SU-DHL-6 (cell line): Measurements from ENCODE around the gene CPVL.

Experiments
- H2AFZ ChIP-seq: fragments of 200-600 bp; sonication (generic); 2 replicates; pipeline ENCODE4 v1.6.1; 2014; ENCODE audit warnings: low read depth, mild to moderate bottlenecking, moderate library complexity, mixed read lengths, antibody characterized with exemption, low read length; ENCODE audit not compliant: severe bottlenecking
- H3F3A ChIP-seq: fragments of 200-600 bp; shearing (Covaris generic); 2 replicates; pipeline ENCODE4 v1.6.0; 2016; ENCODE audit warnings: antibody characterized with exemption, mild to moderate bottlenecking; ENCODE audit not compliant: insufficient read depth
- H3K27ac ChIP-seq: fragments of 200-600 bp; sonication (generic); 2 replicates; pipeline ENCODE4 v1.5.1; 2016; ENCODE audit warnings: low read depth, mild to moderate bottlenecking, low read length, moderate library complexity, mixed read lengths
- H3K27me3 ChIP-seq: fragments of 200-600 bp; sonication (generic), shearing (Covaris generic); 2 replicates; pipeline ENCODE4 v1.6.0; 2014; ENCODE audit warnings: mild to moderate bottlenecking, low read length
- H3K36me3 ChIP-seq: fragments of 200-600 bp; sonication (generic); 2 replicates; pipeline ENCODE4 v1.6.1; 2014; ENCODE audit warnings: mild to moderate bottlenecking, low read length, mixed read lengths
- H3K4me2 ChIP-seq: fragments of 300-600, 200-600 bp; shearing (Covaris generic), sonication (generic); 2 replicates; pipeline ENCODE4 v1.6.0; 2014; ENCODE audit warnings: low read length, low read depth, mild to moderate bottlenecking; ENCODE audit not compliant: poor library complexity, severe bottlenecking
- H3K4me3 ChIP-seq: fragments of 200-600 bp; sonication (generic); 2 replicates; pipeline ENCODE4 v1.5.1; 2014; ENCODE audit warnings: antibody characterized with exemption, low read length, mild to moderate bottlenecking, mixed read lengths; ENCODE audit not compliant: insufficient read depth, poor library complexity, severe bottlenecking
- H3K79me2 ChIP-seq: fragments of 200-600 bp; sonication (generic); 2 replicates; pipeline ENCODE4 v1.6.1; 2014; ENCODE audit warnings: mild to moderate bottlenecking, low read length, moderate library complexity; ENCODE audit not compliant: insufficient read depth
- H3K9ac ChIP-seq: fragments of 200-600 bp; sonication (generic); 2 replicates; pipeline ENCODE4 v1.7.0; 2014; ENCODE audit warnings: mild to moderate bottlenecking, low read length
- H3K9me2 ChIP-seq: fragments of 200-600 bp; sonication (generic); replicated peaks from 2 replicates; pipeline ENCODE4 v1.6.1; 2014; ENCODE audit warnings: low read length; ENCODE audit not compliant: insufficient read depth
- H3K9me3 ChIP-seq: fragments of 200-600 bp; sonication (generic); 2 replicates; pipeline ENCODE4 v1.6.1; 2014; ENCODE audit warnings: low read length, mixed read lengths; ENCODE audit not compliant: insufficient read depth
- H4K20me1 ChIP-seq: fragments of 200-600 bp; sonication (generic); 2 replicates; pipeline ENCODE4 v1.6.1; 2014; ENCODE audit warnings: low read depth, mild to moderate bottlenecking, antibody characterized with exemption, low read length, moderate library complexity, mixed read lengths
- EZH2phosphoT487 ChIP-seq: fragments of 200-600 bp; sonication (generic), shearing (Covaris generic); conservative IDR thresholded peaks from 2 replicates; pipeline ENCODE4 v1.6.1; 2018; ENCODE audit warnings: mild to moderate bottlenecking, antibody characterized with exemption, low read length, moderate library complexity, mixed read lengths
- TF ChIP-seq, protein P1 (sequence below): fragments of 200-600 bp; sonication (generic); IDR thresholded peaks from one replicate; pipeline ENCODE4 v1.5.1; 2017; ENCODE audit warnings: antibody characterized with exemption, mild to moderate bottlenecking, low read length, moderate library complexity; ENCODE audit not compliant: insufficient read depth, poor library complexity, severe bottlenecking

The CPVL gene

DNA sequence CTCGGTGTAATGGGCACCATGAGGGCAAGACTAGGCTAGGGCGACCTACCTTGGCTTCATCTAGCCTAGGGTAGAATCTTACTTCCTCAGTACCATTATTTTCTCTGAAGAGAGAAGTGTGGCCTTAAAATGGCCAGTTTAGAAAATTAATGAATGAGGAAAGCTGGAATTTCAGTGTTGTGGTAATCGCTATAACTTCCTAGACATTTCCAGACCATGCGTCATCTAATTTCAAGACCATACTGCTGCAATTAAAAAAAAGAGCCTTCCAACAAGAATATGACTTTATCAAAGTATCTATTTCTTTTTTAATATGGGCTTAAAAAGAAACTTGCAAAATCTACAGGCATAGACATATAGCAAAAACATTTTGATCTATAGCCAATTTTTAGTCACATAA, 68.5 kb downstream of the CPVL start:
- H3K27me3 ChIP-seq = no peaks in the 10 kb centered on the region
- TF ChIP-seq, protein P1, sequence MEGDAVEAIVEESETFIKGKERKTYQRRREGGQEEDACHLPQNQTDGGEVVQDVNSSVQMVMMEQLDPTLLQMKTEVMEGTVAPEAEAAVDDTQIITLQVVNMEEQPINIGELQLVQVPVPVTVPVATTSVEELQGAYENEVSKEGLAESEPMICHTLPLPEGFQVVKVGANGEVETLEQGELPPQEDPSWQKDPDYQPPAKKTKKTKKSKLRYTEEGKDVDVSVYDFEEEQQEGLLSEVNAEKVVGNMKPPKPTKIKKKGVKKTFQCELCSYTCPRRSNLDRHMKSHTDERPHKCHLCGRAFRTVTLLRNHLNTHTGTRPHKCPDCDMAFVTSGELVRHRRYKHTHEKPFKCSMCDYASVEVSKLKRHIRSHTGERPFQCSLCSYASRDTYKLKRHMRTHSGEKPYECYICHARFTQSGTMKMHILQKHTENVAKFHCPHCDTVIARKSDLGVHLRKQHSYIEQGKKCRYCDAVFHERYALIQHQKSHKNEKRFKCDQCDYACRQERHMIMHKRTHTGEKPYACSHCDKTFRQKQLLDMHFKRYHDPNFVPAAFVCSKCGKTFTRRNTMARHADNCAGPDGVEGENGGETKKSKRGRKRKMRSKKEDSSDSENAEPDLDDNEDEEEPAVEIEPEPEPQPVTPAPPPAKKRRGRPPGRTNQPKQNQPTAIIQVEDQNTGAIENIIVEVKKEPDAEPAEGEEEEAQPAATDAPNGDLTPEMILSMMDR = no peak
- no peak for TF ChIP-seq EZH2phosphoT487

DNA sequence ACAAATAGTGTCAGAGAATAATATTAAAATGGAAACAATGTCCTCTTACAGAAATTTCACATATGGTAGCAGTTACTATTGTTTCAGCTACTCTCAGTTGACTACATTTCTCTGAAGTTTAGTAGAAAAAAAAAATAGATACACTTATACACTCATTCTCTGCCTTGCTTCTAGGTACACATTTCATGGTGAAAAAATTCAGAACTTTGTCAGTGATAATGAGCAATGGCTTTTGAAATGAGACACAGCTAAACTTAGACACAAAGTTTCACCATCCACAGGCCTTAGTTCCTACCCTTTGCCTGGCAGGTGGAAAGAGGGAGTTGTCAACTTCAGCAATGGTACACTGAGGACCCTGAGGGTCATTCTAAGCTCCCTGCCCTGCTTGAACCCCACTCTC, 69.2 kb downstream of the CPVL start:
- Histone ChIP-seq H3K9ac (no peak overlapping the region), H3K4me2 (no peak overlapping the region), H3K27ac (no peak overlapping the region), H3F3A (no peaks in the 10 kb centered on the region), H3K79me2 (no peaks in the 10 kb centered on the region), H3K4me3 (no peak overlapping the region), H3K9me3 (no peaks in the 10 kb centered on the region), H3K9me2 (no peaks in the 10 kb centered on the region), H2AFZ (no peak overlapping the region), H4K20me1 (no peaks in the 10 kb centered on the region), H3K36me3 (no peaks in the 10 kb centered on the region), H3K27me3 (no peaks in the 10 kb centered on the region)
- TF ChIP-seq EZH2phosphoT487 = no peak
- TF ChIP-seq, protein P1 = no peak

More for the DNA sequence above, 68.5 kb downstream of the CPVL start:
- no peaks in the 10 kb centered on the region for H3K36me3 ChIP-seq
- no peak overlapping the region for H3K4me2 ChIP-seq
- H3K9me3 ChIP-seq = no peaks in the 10 kb centered on the region
- no peaks in the 10 kb centered on the region for H3K79me2 ChIP-seq
- no peaks in the 10 kb centered on the region for H4K20me1 ChIP-seq
- no peak overlapping the region for H3K9ac ChIP-seq
- H3K4me3 ChIP-seq = no peak overlapping the region
- H3K9me2 ChIP-seq = no peaks in the 10 kb centered on the region
- no peaks in the 10 kb centered on the region for H3F3A ChIP-seq
- H2AFZ ChIP-seq = no peak overlapping the region
- H3K27ac ChIP-seq = no peak overlapping the region

DNA sequence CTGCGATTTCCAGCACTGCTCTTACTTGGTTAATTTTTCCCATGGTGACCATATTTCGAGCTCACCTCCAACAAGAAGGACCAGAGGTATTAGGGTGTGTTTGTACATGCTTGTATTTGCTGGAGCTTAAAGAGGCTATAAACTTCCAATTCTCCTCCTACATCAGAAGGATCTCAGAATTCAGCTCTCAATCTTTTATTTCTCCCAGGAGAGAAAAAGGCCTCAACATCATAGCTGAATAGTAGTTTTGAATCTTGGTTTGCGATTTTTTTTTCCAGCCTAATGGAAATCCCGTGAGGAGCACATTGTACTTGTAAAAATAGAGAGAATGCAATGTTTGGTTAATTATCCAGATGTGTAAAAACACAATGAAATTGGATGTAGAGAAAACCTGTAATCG, 69.7 kb downstream of the CPVL start:
- Histone ChIP-seq H3K27ac (no peak overlapping the region), H3K9me3 (no peaks in the 10 kb centered on the region), H3K4me2 (no peak overlapping the region), H3K4me3 (no peak overlapping the region), H3K9me2 (no peaks in the 10 kb centered on the region), H3K9ac (no peak overlapping the region), H2AFZ (no peak overlapping the region), H3F3A (no peaks in the 10 kb centered on the region), H3K36me3 (no peaks in the 10 kb centered on the region), H3K79me2 (no peaks in the 10 kb centered on the region), H3K27me3 (no peaks in the 10 kb centered on the region), H4K20me1 (no peaks in the 10 kb centered on the region)
- no peak for TF ChIP-seq EZH2phosphoT487
- TF ChIP-seq, protein P1 = no peak

DNA sequence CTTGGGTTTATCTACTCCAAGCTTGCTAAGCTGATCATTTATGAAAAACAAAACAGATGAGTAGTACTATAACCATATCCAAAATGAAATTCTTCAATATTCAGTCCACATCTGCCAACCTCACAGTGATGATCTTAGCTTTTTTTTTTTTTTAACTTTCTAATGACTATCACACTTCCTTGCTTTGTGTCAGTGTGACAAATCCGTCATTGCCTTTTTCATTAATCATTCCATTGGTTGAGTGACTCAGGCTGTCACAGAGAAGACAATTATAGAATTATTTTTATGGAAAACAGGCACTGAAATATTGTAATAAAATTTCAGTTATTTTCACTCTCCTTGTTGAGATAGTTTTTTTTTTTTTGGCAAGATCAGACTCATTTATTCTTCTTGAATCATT, 70.7 kb downstream of the CPVL start:
- H3K27me3 ChIP-seq = no peaks in the 10 kb centered on the region
- no peaks in the 10 kb centered on the region for H3F3A ChIP-seq
- no peak for TF ChIP-seq EZH2phosphoT487
- TF ChIP-seq, protein P1 = no peak
- no peak overlapping the region for H3K9ac ChIP-seq
- H3K79me2 ChIP-seq = no peaks in the 10 kb centered on the region
- no peaks in the 10 kb centered on the region for H3K9me3 ChIP-seq
- no peak overlapping the region for H3K4me2 ChIP-seq
- no peak overlapping the region for H2AFZ ChIP-seq
- H3K4me3 ChIP-seq = no peak overlapping the region
- H3K36me3 ChIP-seq = no peaks in the 10 kb centered on the region
- no peak overlapping the region for H3K27ac ChIP-seq
- no peaks in the 10 kb centered on the region for H4K20me1 ChIP-seq
- no peaks in the 10 kb centered on the region for H3K9me2 ChIP-seq
